WTC11 (cell line): ENCODE measurements around the gene TMEM87A. TPM values are rescaled to one million over a fixed set of nuclear protein-coding genes. Genes with fewer than 3 reads are reported as not detected.

ENCODE experiments used
- ATAC-seq: fragments of 200-7000 bp; cut with Tn5 transposase; 2 replicates; pipeline ENCODE4 v1.10.0; 2021; ENCODE audit warnings: mild to moderate bottlenecking, moderate library complexity
- CTCF ChIA-PET: fragments of 300-600 bp; sonication (Branson Sonifier 250); formaldehyde crosslinking; loops from one replicate; lab custom pipeline; 2021; ENCODE audit warnings: antibody characterized with exemption; lab: Charles Lee
- POLR2A ChIA-PET: fragments of 350-600 bp; sonication (Branson Sonifier 250); formaldehyde crosslinking; loops from one replicate; lab custom pipeline; 2021; ENCODE audit warnings: antibody characterized with exemption; lab: Charles Lee
- DNase-seq: peaks from one replicate; pipeline ENCODE4 v3.0.0; 2021; ENCODE audit warnings: low spot score
- H3K27ac Mint-ChIP-seq: 2 replicates; pipeline ENCODE4 v1.8.0; 2021; ENCODE audit warnings: mixed read lengths
- H3K27me3 Mint-ChIP-seq: 2 replicates; pipeline ENCODE4 v1.8.0; 2021; ENCODE audit warnings: low read depth, mild to moderate bottlenecking, moderate library complexity, mixed read lengths
- H3K36me3 Mint-ChIP-seq: 2 replicates; pipeline ENCODE4 v1.8.0; 2021; ENCODE audit warnings: mixed read lengths
- H3K4me1 Mint-ChIP-seq: 2 replicates; pipeline ENCODE4 v1.8.0; 2022; ENCODE audit warnings: mixed read lengths
- H3K4me3 Mint-ChIP-seq: 2 replicates; pipeline ENCODE4 v1.8.0; 2021; ENCODE audit warnings: mild to moderate bottlenecking, moderate library complexity, mixed read lengths
- H3K9me3 Mint-ChIP-seq: 2 replicates; pipeline ENCODE4 v1.8.0; 2021; ENCODE audit warnings: mixed read lengths
- ARID4B ChIP-seq: sonication (generic); formaldehyde crosslinking; IDR thresholded peaks from 2 replicates; pipeline ENCODE4 v1.8.0; 2023; ENCODE audit warnings: missing genetic modification reagents, mild to moderate bottlenecking, borderline replicate concordance
- CDX4 ChIP-seq: fragments of 250-450 bp; sonication (Bioruptor Pico); IDR thresholded peaks from 2 replicates; pipeline ENCODE4 v1.9.0; 2021; ENCODE audit warnings: moderate library complexity, mild to moderate bottlenecking, inconsistent platforms, borderline replicate concordance
- E2F5 ChIP-seq: sonication (generic); formaldehyde crosslinking; IDR thresholded peaks from 2 replicates; pipeline ENCODE4 v1.8.1; 2022; ENCODE audit warnings: mild to moderate bottlenecking, moderate library complexity, missing genetic modification reagents
- FOXJ3 ChIP-seq: sonication (generic); formaldehyde crosslinking; IDR thresholded peaks from 2 replicates; pipeline ENCODE4 v1.9.0; 2021; ENCODE audit warnings: missing genetic modification reagents, mild to moderate bottlenecking, borderline replicate concordance
- GTF2I ChIP-seq: fragments of 250-450 bp; sonication (Bioruptor Pico); conservative IDR thresholded peaks from 2 replicates; pipeline ENCODE4 v1.4.0; 2021; ENCODE audit warnings: mild to moderate bottlenecking
- KAT7 ChIP-seq: sonication (generic); formaldehyde crosslinking; IDR thresholded peaks from 2 replicates; pipeline ENCODE4 v1.8.1; 2023; ENCODE audit warnings: missing genetic modification reagents, mild to moderate bottlenecking, borderline replicate concordance
- NFYB ChIP-seq: sonication (generic); formaldehyde crosslinking; conservative IDR thresholded peaks from 2 replicates; pipeline ENCODE4 v1.8.0; 2022; ENCODE audit warnings: low read depth, missing genetic modification reagents
- OVOL2 ChIP-seq: fragments of 250-450 bp; sonication (Bioruptor Pico); IDR thresholded peaks from 2 replicates; pipeline ENCODE4 v1.9.0; 2021; ENCODE audit warnings: mild to moderate bottlenecking, borderline replicate concordance
- PREB ChIP-seq: sonication (generic); formaldehyde crosslinking; IDR thresholded peaks from 2 replicates; pipeline ENCODE4 v1.8.1; 2022; ENCODE audit warnings: mild to moderate bottlenecking, missing genetic modification reagents, moderate library complexity, borderline replicate concordance
- RORB ChIP-seq: fragments of 250-450 bp; sonication (Bioruptor Pico); IDR thresholded peaks from 2 replicates; pipeline ENCODE4 v1.9.0; 2021; ENCODE audit warnings: mild to moderate bottlenecking
- ZNF416 ChIP-seq: fragments of 250-450 bp; sonication (Bioruptor Pico); IDR thresholded peaks from 2 replicates; pipeline ENCODE4 v1.9.0; 2021; ENCODE audit warnings: mild to moderate bottlenecking, inconsistent platforms
- ZNF512 ChIP-seq: sonication (generic); formaldehyde crosslinking; IDR thresholded peaks from 2 replicates; pipeline ENCODE4 v1.8.1; 2022; ENCODE audit warnings: missing genetic modification reagents, borderline replicate concordance
- ZNF532 ChIP-seq: fragments of 250-450 bp; sonication (Bioruptor Pico); IDR thresholded peaks from 2 replicates; pipeline ENCODE4 v1.9.0; 2021; ENCODE audit warnings: mild to moderate bottlenecking, borderline replicate concordance
- ZSCAN18 ChIP-seq: fragments of 250-450 bp; sonication (Bioruptor Pico); IDR thresholded peaks from 2 replicates; pipeline ENCODE4 v2.1.2; 2022; ENCODE audit warnings: mild to moderate bottlenecking, moderate library complexity
- total RNA-seq: library from RNA; stranded (reverse); gene quantifications from 3 replicates; pipeline ENCODE4 v1.2.3, GENCODE V29; 2021

TMEM87A gene
- total RNA-seq, 1 experiment from 2014 or later = 32.4 TPM

GRCh38 chr15:42215913-42216829 is 57.1 kb downstream of the TMEM87A start (continued):
- no peak for TF ChIP-seq ZNF532 (CRISPR knock-in tag)
- no peak for TF ChIP-seq GTF2I
- TF ChIP-seq ZNF416 = no peak
- TF ChIP-seq ARID4B (CRISPR knock-in tag) = no peak
- TF ChIP-seq E2F5 = no peak

- Mint-ChIP-seq H3K36me3 (peaks cover 43% of the 10 kb centered on the region), H3K27ac (no peak overlapping the region)
These were observed 58.6 kb downstream of the TMEM87A start for GRCh38 chr15:42214600-42214999.

More at GRCh38 chr15:42214600-42214999, 58.6 kb downstream of the TMEM87A start:
- ATAC-seq (no peak), DNase-seq (no peak)
- Mint-ChIP-seq H3K9me3 (no peaks in the 10 kb centered on the region), H3K4me1 (no peaks in the 10 kb centered on the region), H3K27me3 (no peaks in the 10 kb centered on the region), H3K4me3 (no peak overlapping the region)
- ChIA-PET CTCF (no interaction called here), POLR2A (no interaction called here)
- no peak for TF ChIP-seq NFYB (CRISPR knock-in tag)
- TF ChIP-seq CDX4 (CRISPR knock-in tag) = no peak
- TF ChIP-seq KAT7 (CRISPR knock-in tag) = no peak
- TF ChIP-seq ZSCAN18 (CRISPR knock-in tag) = no peak
- no peak for TF ChIP-seq RORB (CRISPR knock-in tag)
- TF ChIP-seq ZNF532 (CRISPR knock-in tag) = no peak
- no peak for TF ChIP-seq FOXJ3 (CRISPR knock-in tag)
- TF ChIP-seq OVOL2 = no peak
- TF ChIP-seq ZNF512 (CRISPR knock-in tag) = no peak
- no peak for TF ChIP-seq PREB (CRISPR knock-in tag)
- TF ChIP-seq, all 79 proteins: peak for 0
